ENCODE data around the gene SENP3. TPM values are rescaled to one million over a fixed set of nuclear protein-coding genes. Genes with fewer than 3 reads are reported as not detected.
A peak's percentile ranks its signal among the peaks of the same experiment; 100 is the strongest.

The SENP3 gene
- total RNA-seq, 2 experiments from 2014 or later = 77.6 to 100 TPM

DNA sequence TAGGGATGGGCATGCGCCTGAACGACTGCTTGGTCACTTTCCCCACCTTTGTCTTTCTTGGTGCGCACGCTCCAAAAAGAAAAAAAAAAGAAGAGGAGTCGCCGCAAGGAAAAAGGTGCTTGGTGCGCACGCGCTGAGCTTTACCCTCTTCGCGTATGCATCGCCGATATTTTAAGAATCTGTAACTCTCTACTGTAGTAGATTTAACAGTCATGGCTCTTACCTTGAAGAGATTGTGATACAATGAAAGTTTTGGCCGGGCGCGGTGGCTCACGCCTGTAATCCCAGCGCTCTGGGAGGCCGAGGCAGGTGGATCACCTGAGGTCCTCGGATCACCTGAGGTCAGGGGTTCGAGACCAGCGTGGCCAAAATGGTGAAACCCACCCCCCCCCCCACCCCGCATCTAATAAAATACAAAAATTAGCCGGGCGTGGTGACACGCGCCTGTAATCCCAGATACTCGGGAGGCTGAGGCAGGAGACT, 53.6 kb downstream of the SENP3 start:
- peaks cover 17% of the 10 kb centered on the region; the same call in 1 of the 2 replicates for H4K20me1 ChIP-seq (ENCODE audit: insufficient read depth, low read length)
- H3K36me3 ChIP-seq (ENCODE audit: insufficient read depth, low read length) = peaks cover 20% of the 10 kb centered on the region; the same call in 1 of the 2 replicates
- H3K4me3 ChIP-seq (ENCODE audit: low read depth, low read length, poor library complexity, severe bottlenecking) = peak overlapping the region; percentile 68
- intact Hi-C loops (cut with micrococcal nuclease; ENCODE audit: unreplicated experiment) = no loop called here
- H3K4me2 ChIP-seq (ENCODE audit: low read length) = peak overlapping the region; percentile 65
- H2AFZ ChIP-seq (ENCODE audit: low read length) = peak overlapping the region; percentile 88
- H3K4me1 ChIP-seq (ENCODE audit: insufficient read depth, low read length, poor library complexity, severe bottlenecking) = peaks cover 20% of the 10 kb centered on the region
- DNase-seq (ENCODE audit: low spot score) = no peak
- BruUV-seq (replicated peaks) = no TSS peak
- peaks cover 26% of the 10 kb centered on the region for H3K79me2 ChIP-seq (ENCODE audit: insufficient read depth, low read depth, low read length)
- H3K9me3 ChIP-seq (ENCODE audit: low read length) = no peaks in the 10 kb centered on the region
- TF ChIP-seq, protein P1, sequence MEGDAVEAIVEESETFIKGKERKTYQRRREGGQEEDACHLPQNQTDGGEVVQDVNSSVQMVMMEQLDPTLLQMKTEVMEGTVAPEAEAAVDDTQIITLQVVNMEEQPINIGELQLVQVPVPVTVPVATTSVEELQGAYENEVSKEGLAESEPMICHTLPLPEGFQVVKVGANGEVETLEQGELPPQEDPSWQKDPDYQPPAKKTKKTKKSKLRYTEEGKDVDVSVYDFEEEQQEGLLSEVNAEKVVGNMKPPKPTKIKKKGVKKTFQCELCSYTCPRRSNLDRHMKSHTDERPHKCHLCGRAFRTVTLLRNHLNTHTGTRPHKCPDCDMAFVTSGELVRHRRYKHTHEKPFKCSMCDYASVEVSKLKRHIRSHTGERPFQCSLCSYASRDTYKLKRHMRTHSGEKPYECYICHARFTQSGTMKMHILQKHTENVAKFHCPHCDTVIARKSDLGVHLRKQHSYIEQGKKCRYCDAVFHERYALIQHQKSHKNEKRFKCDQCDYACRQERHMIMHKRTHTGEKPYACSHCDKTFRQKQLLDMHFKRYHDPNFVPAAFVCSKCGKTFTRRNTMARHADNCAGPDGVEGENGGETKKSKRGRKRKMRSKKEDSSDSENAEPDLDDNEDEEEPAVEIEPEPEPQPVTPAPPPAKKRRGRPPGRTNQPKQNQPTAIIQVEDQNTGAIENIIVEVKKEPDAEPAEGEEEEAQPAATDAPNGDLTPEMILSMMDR (conservative IDR thresholded peaks at IDR 0.05; ENCODE audit: low read length) = no peak
- TF ChIP-seq EZH2phosphoT487 (IDR thresholded peaks at IDR 0.05; ENCODE audit: borderline replicate concordance, low read depth, low read length) = no peak
- ChIA-PET POLR2A (interaction anchor here (0.6 to 1.6 kb wide), 4 partner anchors 12 to 72 kb away, joined by 4 to 6 read pairs (median 4); partner anchors contain the start of genes MPDU1 and TP53), CTCF (ENCODE audit: unreplicated experiment) (interaction anchor here (1.4 kb wide), 1 partner anchor 73 kb away, joined by 4 read pairs; the partner anchor contains the start of gene WRAP53)
- no peaks in the 10 kb centered on the region for H3K9me2 ChIP-seq (ENCODE audit: insufficient read depth, low read length)
- peak overlapping the region; percentile 53 for H3K27ac ChIP-seq (ENCODE audit: low read depth, low read length, poor library complexity, severe bottlenecking)

DNA sequence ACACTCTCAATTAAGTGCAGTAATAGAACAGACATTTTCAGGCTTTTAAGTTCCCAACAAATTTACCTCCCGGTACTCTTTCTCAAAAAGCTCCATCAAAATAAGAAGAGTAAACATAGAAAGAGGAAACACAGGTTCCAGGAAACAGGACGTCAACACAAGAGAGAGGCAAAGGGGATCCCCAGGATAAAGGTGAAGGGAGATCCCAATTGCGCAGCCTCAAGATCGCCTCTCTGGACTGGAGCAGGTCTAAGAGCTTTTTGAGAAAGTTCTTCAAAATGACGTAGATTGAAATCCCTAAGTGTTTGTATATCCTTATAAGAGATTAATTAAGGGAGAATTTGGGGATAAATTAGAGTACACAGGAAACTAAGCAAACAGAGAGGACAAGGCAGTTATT, 56.9 kb downstream of the SENP3 start:
- POLR2A ChIA-PET = interaction anchor here (0.7 kb wide), 2 partner anchors 8 to 378 kb away, joined by 3 read pairs; no protein-coding TSS in a partner anchor

More for the DNA sequence above, 56.9 kb downstream of the SENP3 start:
- intact Hi-C loops (cut with micrococcal nuclease; ENCODE audit: unreplicated experiment) = no loop called here
- H3K4me2 ChIP-seq (ENCODE audit: low read length) = no peak overlapping the region
- H3K4me1 ChIP-seq (ENCODE audit: insufficient read depth, low read length, poor library complexity, severe bottlenecking) = peaks cover 3% of the 10 kb centered on the region
- no peak overlapping the region for H3K4me3 ChIP-seq (ENCODE audit: low read depth, low read length, poor library complexity, severe bottlenecking)
- BruUV-seq (replicated peaks) = no TSS peak
- H3K79me2 ChIP-seq (ENCODE audit: insufficient read depth, low read depth, low read length) = peaks cover 7% of the 10 kb centered on the region
- H2AFZ ChIP-seq (ENCODE audit: low read length) = no peak overlapping the region
- H3K27ac ChIP-seq (ENCODE audit: low read depth, low read length, poor library complexity, severe bottlenecking) = no peak overlapping the region
- peaks cover 5% of the 10 kb centered on the region; the same call in 1 of the 2 replicates for H4K20me1 ChIP-seq (ENCODE audit: insufficient read depth, low read length)
- H3K9me2 ChIP-seq (ENCODE audit: insufficient read depth, low read length) = no peaks in the 10 kb centered on the region
- DNase-seq (ENCODE audit: low spot score) = no peak
- TF ChIP-seq, protein P1 (conservative IDR thresholded peaks at IDR 0.05; ENCODE audit: low read length) = no peak
- no peak for TF ChIP-seq EZH2phosphoT487 (IDR thresholded peaks at IDR 0.05; ENCODE audit: borderline replicate concordance, low read depth, low read length)
- H3K36me3 ChIP-seq (ENCODE audit: insufficient read depth, low read length) = no peaks in the 10 kb centered on the region
- CTCF ChIA-PET (ENCODE audit: unreplicated experiment) = no interaction called here
- no peaks in the 10 kb centered on the region for H3K9me3 ChIP-seq (ENCODE audit: low read length)
